Endothelial cell of umbilical vein (primary cell): Measurements from ENCODE around the gene TMEM207. TPM values are rescaled to one million over a fixed set of nuclear protein-coding genes. Genes with fewer than 3 reads are reported as not detected.
"Not testable (repeated sequence)": the region's sequence is repeated elsewhere in the genome, so short reads cannot be mapped to it uniquely, and the experiment has no call there.

Experiments used
- BruUV-seq: library from RNA; stranded (reverse); fragments of 400-500 nt; replicated peaks from 2 replicates; lab custom pipeline; 2021; lab: Mats Ljungman, UMichigan
- CTCF ChIA-PET: fragments of 300-600, 350-600 bp; sonication (Branson Sonifier 250); formaldehyde crosslinking; loops from one replicate; lab custom pipeline; 2021; ENCODE audit warnings: antibody characterized with exemption, inconsistent platforms; lab: Charles Lee
- POLR2A ChIA-PET: fragments of 300-600, 350-600 bp; sonication (Branson Sonifier 250); formaldehyde crosslinking; loops from one replicate; lab custom pipeline; 2021; ENCODE audit warnings: antibody characterized with exemption, inconsistent platforms; lab: Charles Lee
- DNase-seq: peaks from one replicate; pipeline ENCODE4 v3.0.0-alpha.2; 2011; ENCODE audit warnings: low read depth, low spot score
- FAIRE-seq: peaks from 2 replicates; lab custom pipeline; 2011; peaks lifted over from hg19 to GRCh38; lab: Jason Lieb, UNC
- H2AFZ ChIP-seq: 2 replicates; pipeline ENCODE4 v1.6.0; 2012; ENCODE audit warnings: low read depth, low read length, control low read depth, inconsistent platforms
- H3K27ac ChIP-seq: 2 replicates; pipeline ENCODE4 v1.5.1; 2011; ENCODE audit warnings: low read depth, mild to moderate bottlenecking, control low read depth, low read length, moderate library complexity; ENCODE audit not compliant: insufficient read depth
- H3K27me3 ChIP-seq, 2 experiments: 2 replicates each; pipeline versions ENCODE4 v1.6.0 to v1.6.1; 2011; ENCODE audit warnings: low read length in 2 of 2, mixed read lengths in 1 of 2; ENCODE audit not compliant: control insufficient read depth in 2 of 2, insufficient read depth in 2 of 2
- H3K36me3 ChIP-seq, 2 experiments: 2 replicates in 1 of 2; 3 replicates in 1 of 2; pipeline ENCODE4 v1.5.1; 2011; ENCODE audit warnings: low read length in 2 of 2, mild to moderate bottlenecking in 1 of 2, moderate library complexity in 1 of 2; ENCODE audit not compliant: control insufficient read depth in 2 of 2, insufficient read depth in 2 of 2; ENCODE audit errors: extremely low read depth in 1 of 2
- H3K4me1 ChIP-seq: 3 replicates; pipeline ENCODE4 v1.5.1; 2011; ENCODE audit warnings: mild to moderate bottlenecking, low read length; ENCODE audit not compliant: control insufficient read depth, insufficient read depth; ENCODE audit errors: extremely low read depth
- H3K4me2 ChIP-seq: 2 replicates; pipeline ENCODE4 v1.6.1; 2011; ENCODE audit warnings: low read length, control low read depth, mixed read lengths; ENCODE audit not compliant: insufficient read depth
- H3K4me3 ChIP-seq, 3 experiments: fragments of 200-600 bp in 1 of 3; sonication (generic), shearing (Covaris generic) in 1 of 3; replicated peaks in 1 of 3; 2 replicates each; pipeline ENCODE4 v1.5.1; 2011 to 2016; ENCODE audit warnings: control low read depth in 3 of 3, low read length in 3 of 3, mild to moderate bottlenecking in 2 of 3, inconsistent platforms in 1 of 3, low read depth in 1 of 3, moderate library complexity in 1 of 3; ENCODE audit not compliant: insufficient read depth in 1 of 3
- H3K79me2 ChIP-seq: 2 replicates; pipeline ENCODE4 v1.6.0; 2012; ENCODE audit warnings: low read length, inconsistent platforms; ENCODE audit not compliant: control insufficient read depth, insufficient read depth
- H3K9ac ChIP-seq: replicated peaks from 2 replicates; pipeline ENCODE3; 2011; ENCODE audit warnings: low read length, control low read depth; ENCODE audit not compliant: insufficient read depth; ENCODE audit errors: extremely low read depth
- H3K9me1 ChIP-seq: replicated peaks from 3 replicates; pipeline ENCODE4 v1.6.0; 2011; ENCODE audit warnings: mild to moderate bottlenecking, low read length; ENCODE audit not compliant: control insufficient read depth, insufficient read depth; ENCODE audit errors: extremely low read depth
- H3K9me3 ChIP-seq: replicated peaks from 2 replicates; pipeline ENCODE4 v1.5.1; 2012; ENCODE audit warnings: low read length, inconsistent platforms; ENCODE audit not compliant: control insufficient read depth, insufficient read depth
- H4K20me1 ChIP-seq: replicated peaks from 2 replicates; pipeline ENCODE3; 2011; ENCODE audit warnings: mild to moderate bottlenecking, low read length; ENCODE audit not compliant: control insufficient read depth, insufficient read depth; ENCODE audit errors: extremely low read depth
- EZH2 ChIP-seq: IDR thresholded peaks from 2 replicates; pipeline ENCODE4 v1.6.1; 2012; ENCODE audit warnings: borderline replicate concordance, low read depth, mild to moderate bottlenecking, moderate library complexity, low read length, inconsistent platforms; ENCODE audit not compliant: severe bottlenecking
- FOS ChIP-seq: IDR thresholded peaks from 2 replicates; pipeline ENCODE4 v1.6.1; 2011; ENCODE audit warnings: mild to moderate bottlenecking, low read length, moderate library complexity, borderline replicate concordance; ENCODE audit not compliant: insufficient read depth
- GATA2 ChIP-seq: IDR thresholded peaks from 2 replicates; pipeline ENCODE4 v1.7.0; 2011; ENCODE audit warnings: low read depth, mild to moderate bottlenecking, moderate library complexity, mixed read lengths, low read length; ENCODE audit not compliant: insufficient read length, insufficient read depth
- JUN ChIP-seq: IDR thresholded peaks from 2 replicates; pipeline ENCODE4 v1.6.1; 2011; ENCODE audit warnings: borderline replicate concordance, low read depth; ENCODE audit not compliant: insufficient read length, insufficient read depth
- MYC ChIP-seq: IDR thresholded peaks from one replicate; pipeline ENCODE4 v1.6.1; 2011; ENCODE audit warnings: mild to moderate bottlenecking, low read depth, low read length
- POLR2A ChIP-seq: IDR thresholded peaks from 2 replicates; pipeline ENCODE4 v1.6.1; 2012; ENCODE audit warnings: low read depth, mild to moderate bottlenecking, control low read depth, low read length
- POLR2AphosphoS5 ChIP-seq: IDR thresholded peaks from 2 replicates; pipeline ENCODE4 v1.6.1; 2012; ENCODE audit warnings: low read depth, mild to moderate bottlenecking, control low read depth, low read length, moderate library complexity; ENCODE audit not compliant: insufficient read depth
- dilution Hi-C: fragments of 300-500 bp; cut with MboI; formaldehyde crosslinking; loops from one replicate; pipeline ENCODE4 v1.15.0; 2019; ENCODE audit warnings: low sequenced_read_pairs; ENCODE audit not compliant: extremely low pct_ligation_motif_present
- intact Hi-C: fragments of 100-400 bp; cut with micrococcal nuclease; formaldehyde crosslinking; loops from one replicate; pipeline ENCODE4 v1.10.0; 2022
- polyA plus RNA-seq, 4 experiments: library from polyadenylated mRNA; depleted of rRNA in 3 of 4; stranded (reverse) in 3 of 4; unstranded in 1 of 4; fragments of >200 nt; gene quantifications; 2 replicates each; pipeline versions ENCODE4 v1.2.1 to v1.2.3, GENCODE V29; 2011 to 2012; ENCODE audit warnings: missing spikeins in 1 of 4
- total RNA-seq: library from RNA; stranded (reverse); gene quantifications from 2 replicates; pipeline ENCODE4 v1.2.3, GENCODE V29; 2021
- TF ChIP-seq, protein P1 (sequence below), 2 donors: IDR thresholded peaks; 1 replicate in 1 of 2; 2 replicates in 1 of 2; pipeline ENCODE4 v1.5.1; 2011; ENCODE audit warnings: low read length in 2 of 2, mild to moderate bottlenecking in 2 of 2, moderate library complexity in 2 of 2, control low read depth in 1 of 2, inconsistent platforms in 1 of 2, low read depth in 1 of 2; ENCODE audit not compliant: insufficient read depth in 1 of 2; ENCODE audit errors: extremely low read depth in 1 of 2
- TF ChIP-seq, protein P2 (sequence below): IDR thresholded peaks from 2 replicates; pipeline ENCODE4 v1.6.1; 2011; ENCODE audit not compliant: insufficient read depth, insufficient read length

TMEM207 gene
- total and polyA plus RNA-seq, 2 donors (not counting 3 experiments of a cell fraction or from before 2014, with no cell fraction given): not detected

DNA sequence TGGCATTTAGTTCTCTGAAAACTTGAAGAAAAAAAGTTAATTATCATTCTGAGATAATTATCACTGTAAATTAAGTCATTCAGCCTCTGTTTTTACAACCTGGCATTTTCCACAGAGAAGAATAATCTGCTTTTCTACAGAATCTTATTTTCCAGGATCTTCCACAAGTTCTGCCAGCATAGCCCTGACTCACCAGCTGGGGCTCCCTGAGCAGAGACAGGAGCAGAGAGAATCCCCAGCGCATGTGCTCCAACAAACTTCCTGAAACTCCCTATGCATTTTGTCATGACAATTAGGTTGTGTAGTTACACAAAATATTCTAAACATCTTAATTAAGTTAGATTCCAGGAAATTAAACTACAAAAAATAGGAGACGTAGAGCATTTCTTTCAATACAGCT lies 32.1 kb upstream of the TMEM207 start:
- no peaks in the 10 kb centered on the region for H4K20me1 ChIP-seq
- CTCF ChIA-PET: no interaction called here
- H3K9me1 ChIP-seq: no peaks in the 10 kb centered on the region
- H3K4me1 ChIP-seq: no peaks in the 10 kb centered on the region
- H2AFZ ChIP-seq: no peak overlapping the region
- TF ChIP-seq GATA2 (no peak), FOS (no peak), EZH2 (no peak), MYC (no peak), POLR2A (no peak), POLR2AphosphoS5 (no peak), JUN (no peak)
- TF ChIP-seq, protein P1, sequence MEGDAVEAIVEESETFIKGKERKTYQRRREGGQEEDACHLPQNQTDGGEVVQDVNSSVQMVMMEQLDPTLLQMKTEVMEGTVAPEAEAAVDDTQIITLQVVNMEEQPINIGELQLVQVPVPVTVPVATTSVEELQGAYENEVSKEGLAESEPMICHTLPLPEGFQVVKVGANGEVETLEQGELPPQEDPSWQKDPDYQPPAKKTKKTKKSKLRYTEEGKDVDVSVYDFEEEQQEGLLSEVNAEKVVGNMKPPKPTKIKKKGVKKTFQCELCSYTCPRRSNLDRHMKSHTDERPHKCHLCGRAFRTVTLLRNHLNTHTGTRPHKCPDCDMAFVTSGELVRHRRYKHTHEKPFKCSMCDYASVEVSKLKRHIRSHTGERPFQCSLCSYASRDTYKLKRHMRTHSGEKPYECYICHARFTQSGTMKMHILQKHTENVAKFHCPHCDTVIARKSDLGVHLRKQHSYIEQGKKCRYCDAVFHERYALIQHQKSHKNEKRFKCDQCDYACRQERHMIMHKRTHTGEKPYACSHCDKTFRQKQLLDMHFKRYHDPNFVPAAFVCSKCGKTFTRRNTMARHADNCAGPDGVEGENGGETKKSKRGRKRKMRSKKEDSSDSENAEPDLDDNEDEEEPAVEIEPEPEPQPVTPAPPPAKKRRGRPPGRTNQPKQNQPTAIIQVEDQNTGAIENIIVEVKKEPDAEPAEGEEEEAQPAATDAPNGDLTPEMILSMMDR (IDR thresholded peaks at IDR 0.05; ENCODE audit: extremely low read depth in 1 of 2, insufficient read depth in 1 of 2, low read depth in 1 of 2, low read length in 2 of 2): no peak
- TF ChIP-seq, protein P2, sequence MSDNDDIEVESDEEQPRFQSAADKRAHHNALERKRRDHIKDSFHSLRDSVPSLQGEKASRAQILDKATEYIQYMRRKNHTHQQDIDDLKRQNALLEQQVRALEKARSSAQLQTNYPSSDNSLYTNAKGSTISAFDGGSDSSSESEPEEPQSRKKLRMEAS: no peak
- intact Hi-C loops: no loop called here
- H3K79me2 ChIP-seq: no peaks in the 10 kb centered on the region
- H3K27me3 ChIP-seq: peaks cover 19 to 41% of the 10 kb centered on the region in 2 experiments
- H3K4me3 ChIP-seq: no peak overlapping the region
- H3K27ac ChIP-seq: no peak overlapping the region
- no peaks in the 10 kb centered on the region for H3K9me3 ChIP-seq
- DNase-seq: no peak
- BruUV-seq: no TSS peak
- H3K36me3 ChIP-seq: no peaks in the 10 kb centered on the region
- no peak overlapping the region for H3K4me2 ChIP-seq
- no peak overlapping the region for H3K9ac ChIP-seq
- dilution Hi-C loops: no loop called here
- no peak for FAIRE-seq
- POLR2A ChIA-PET: no interaction called here

DNA sequence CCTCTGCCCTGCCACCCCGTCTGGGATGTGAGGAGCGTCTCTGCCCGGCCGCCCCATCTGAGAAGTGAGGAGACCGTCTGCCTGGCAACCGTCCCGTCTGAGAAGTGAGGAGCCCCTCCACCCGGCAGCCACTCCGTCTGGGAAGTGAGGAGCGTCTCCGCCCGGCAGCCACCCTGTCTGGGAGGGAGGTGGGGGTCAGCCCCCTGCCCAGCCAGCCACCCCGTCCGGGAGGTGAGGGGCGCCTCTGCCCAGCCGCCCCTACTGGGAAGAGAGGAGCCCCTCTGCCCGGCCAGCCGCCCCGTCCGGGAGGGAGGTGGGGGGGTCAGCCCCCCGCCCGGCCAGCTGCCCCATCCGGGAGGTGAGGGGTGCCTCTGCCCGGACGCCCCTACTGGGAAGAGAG lies 23.6 kb upstream of the TMEM207 start:
- BruUV-seq, H3K4me1 ChIP-seq, dilution Hi-C loops, intact Hi-C loops, H3K36me3 ChIP-seq, FAIRE-seq, H3K27ac ChIP-seq, H3K9ac ChIP-seq, H3K4me2 ChIP-seq, H3K79me2 ChIP-seq, POLR2A ChIA-PET, CTCF ChIA-PET, H3K4me3 ChIP-seq, H3K9me1 ChIP-seq, H4K20me1 ChIP-seq, DNase-seq, H3K9me3 ChIP-seq, H3K27me3 ChIP-seq, H2AFZ ChIP-seq: not testable (repeated sequence)
